Endothelial cell of umbilical vein (primary cell): ENCODE data around the gene PURB.

Source experiments
- CTCF ChIP-seq, 2 donors: IDR thresholded peaks; 1 replicate in 1 of 2; 2 replicates in 1 of 2; pipeline ENCODE4 v1.5.1; 2011; ENCODE audit warnings: low read length in 2 of 2, mild to moderate bottlenecking in 2 of 2, moderate library complexity in 2 of 2, control low read depth in 1 of 2, inconsistent platforms in 1 of 2, low read depth in 1 of 2; ENCODE audit not compliant: insufficient read depth in 1 of 2; ENCODE audit errors: extremely low read depth in 1 of 2
- EZH2 ChIP-seq: IDR thresholded peaks from 2 replicates; pipeline ENCODE4 v1.6.1; 2012; ENCODE audit warnings: borderline replicate concordance, low read depth, mild to moderate bottlenecking, moderate library complexity, low read length, inconsistent platforms; ENCODE audit not compliant: severe bottlenecking
- FOS ChIP-seq: IDR thresholded peaks from 2 replicates; pipeline ENCODE4 v1.6.1; 2011; ENCODE audit warnings: mild to moderate bottlenecking, low read length, moderate library complexity, borderline replicate concordance; ENCODE audit not compliant: insufficient read depth
- GATA2 ChIP-seq: IDR thresholded peaks from 2 replicates; pipeline ENCODE4 v1.7.0; 2011; ENCODE audit warnings: low read depth, mild to moderate bottlenecking, moderate library complexity, mixed read lengths, low read length; ENCODE audit not compliant: insufficient read length, insufficient read depth
- JUN ChIP-seq: IDR thresholded peaks from 2 replicates; pipeline ENCODE4 v1.6.1; 2011; ENCODE audit warnings: borderline replicate concordance, low read depth; ENCODE audit not compliant: insufficient read length, insufficient read depth
- MAX ChIP-seq: IDR thresholded peaks from 2 replicates; pipeline ENCODE4 v1.6.1; 2011; ENCODE audit not compliant: insufficient read depth, insufficient read length
- MYC ChIP-seq: IDR thresholded peaks from one replicate; pipeline ENCODE4 v1.6.1; 2011; ENCODE audit warnings: mild to moderate bottlenecking, low read depth, low read length
- POLR2A ChIP-seq: IDR thresholded peaks from 2 replicates; pipeline ENCODE4 v1.6.1; 2012; ENCODE audit warnings: low read depth, mild to moderate bottlenecking, control low read depth, low read length
- POLR2AphosphoS5 ChIP-seq: IDR thresholded peaks from 2 replicates; pipeline ENCODE4 v1.6.1; 2012; ENCODE audit warnings: low read depth, mild to moderate bottlenecking, control low read depth, low read length, moderate library complexity; ENCODE audit not compliant: insufficient read depth

DNA sequence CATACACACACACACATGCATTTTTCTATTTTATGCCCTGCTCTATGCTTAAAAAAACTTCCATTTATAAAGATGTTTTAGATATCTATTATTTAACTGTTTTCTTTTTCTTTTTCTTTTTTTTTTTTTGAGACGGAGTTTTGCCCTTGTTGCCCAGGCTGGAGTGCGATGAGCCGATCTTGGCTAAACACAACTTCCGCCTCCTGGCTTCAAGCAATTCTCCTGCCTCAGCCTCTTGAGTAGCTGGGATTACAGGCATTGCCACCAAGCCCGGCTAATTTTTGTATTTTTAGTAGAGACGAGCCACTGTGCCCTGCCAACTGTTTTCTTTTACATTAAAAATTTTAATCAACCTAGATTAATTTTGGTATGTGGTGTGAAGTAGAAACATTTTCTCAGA, 45.6 kb upstream of the PURB start:
- TF ChIP-seq CTCF (IDR thresholded peaks at IDR 0.05; ENCODE audit: extremely low read depth in 1 of 2, insufficient read depth in 1 of 2, low read depth in 1 of 2, low read length in 2 of 2) (no peak), EZH2 (no peak), POLR2AphosphoS5 (no peak), POLR2A (no peak), MYC (no peak), MAX (no peak), FOS (no peak), JUN (no peak), GATA2 (no peak)
